HFFc6 (cell line): ENCODE results near the gene AVP. TPM values are rescaled to one million over a fixed set of nuclear protein-coding genes. Genes with fewer than 3 reads are reported as not detected.

Experiments used
- DNase-seq: peaks from one replicate; pipeline ENCODE4 v3.0.0-alpha.2; 2018
- H3K27ac Mint-ChIP-seq: 2 replicates; pipeline ENCODE4 v1.8.0; 2020; ENCODE audit warnings: mild to moderate bottlenecking, mixed read lengths
- H3K27me3 Mint-ChIP-seq: 2 replicates; pipeline ENCODE4 v1.8.0; 2021; ENCODE audit warnings: mild to moderate bottlenecking, moderate library complexity, mixed read lengths; ENCODE audit not compliant: insufficient read depth
- H3K36me3 Mint-ChIP-seq: 2 replicates; pipeline ENCODE4 v1.8.0; 2021; ENCODE audit warnings: low read depth, mixed read lengths
- H3K4me1 Mint-ChIP-seq: 2 replicates; pipeline ENCODE4 v1.8.0; 2020; ENCODE audit warnings: low read depth, mixed read lengths
- H3K4me3 Mint-ChIP-seq: 2 replicates; pipeline ENCODE4 v1.8.0; 2020; ENCODE audit warnings: mild to moderate bottlenecking, moderate library complexity, mixed read lengths
- H3K9me3 Mint-ChIP-seq: 2 replicates; pipeline ENCODE4 v1.8.0; 2020; ENCODE audit warnings: mild to moderate bottlenecking, mixed read lengths
- total RNA-seq, 6 experiments: library from RNA; stranded (reverse); fragmentation: NEBNext Ultra II Directional; extraction: Animal tissue kit (Norgen Biotek cat#: 25700); gene quantifications; 2 replicates in 1 of 6; 3 replicates in 5 of 6; pipeline ENCODE4 v1.2.3, GENCODE V29; 2021
- TF ChIP-seq, protein P1 (sequence below): fragments of 200-600 bp; sonication (generic); IDR thresholded peaks from 2 replicates; pipeline ENCODE4 v1.5.0; 2021; ENCODE audit warnings: antibody characterized with exemption, mild to moderate bottlenecking

The AVP gene
- total RNA-seq, 6 experiments from 2014 or later = not detected

DNA sequence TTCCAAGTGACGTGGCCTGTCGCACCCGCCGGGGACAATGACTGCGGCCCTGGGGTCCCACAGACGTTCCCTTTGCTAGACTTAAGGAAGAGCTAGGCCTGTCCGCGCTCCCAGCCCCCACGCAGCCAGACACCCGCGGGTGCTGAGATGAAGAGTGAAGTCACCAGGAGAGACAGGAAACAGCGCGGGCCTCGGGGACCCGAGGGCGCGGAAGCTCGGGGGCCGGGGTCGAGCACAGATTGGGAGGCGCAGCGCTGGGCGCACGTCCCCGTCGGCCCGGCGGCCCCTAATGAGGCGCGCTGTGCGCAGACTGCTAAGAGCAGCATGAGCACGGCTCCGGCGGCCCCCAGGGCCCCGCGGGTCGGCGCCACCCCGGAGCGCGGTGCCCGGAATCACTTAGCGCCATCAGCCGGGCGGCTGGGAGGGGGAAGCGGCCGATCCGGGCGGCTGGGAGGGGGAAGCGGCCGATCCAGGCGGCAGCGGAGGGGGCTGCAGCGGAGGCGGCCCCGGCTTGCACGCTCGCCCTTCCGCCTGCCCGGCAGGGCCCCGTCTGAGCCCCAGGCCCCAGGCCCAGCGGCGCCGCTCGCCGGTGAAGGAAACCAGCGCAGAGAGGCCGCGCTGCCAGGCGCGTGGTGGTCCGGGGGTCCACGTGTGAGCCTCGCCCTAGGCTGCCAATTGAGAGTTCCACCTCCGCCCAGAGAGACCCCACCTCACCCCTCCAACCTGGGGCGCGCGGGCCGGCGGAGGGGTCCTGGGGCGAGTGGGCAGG, 8.3 kb upstream of the AVP start:
- TF ChIP-seq, protein P1, sequence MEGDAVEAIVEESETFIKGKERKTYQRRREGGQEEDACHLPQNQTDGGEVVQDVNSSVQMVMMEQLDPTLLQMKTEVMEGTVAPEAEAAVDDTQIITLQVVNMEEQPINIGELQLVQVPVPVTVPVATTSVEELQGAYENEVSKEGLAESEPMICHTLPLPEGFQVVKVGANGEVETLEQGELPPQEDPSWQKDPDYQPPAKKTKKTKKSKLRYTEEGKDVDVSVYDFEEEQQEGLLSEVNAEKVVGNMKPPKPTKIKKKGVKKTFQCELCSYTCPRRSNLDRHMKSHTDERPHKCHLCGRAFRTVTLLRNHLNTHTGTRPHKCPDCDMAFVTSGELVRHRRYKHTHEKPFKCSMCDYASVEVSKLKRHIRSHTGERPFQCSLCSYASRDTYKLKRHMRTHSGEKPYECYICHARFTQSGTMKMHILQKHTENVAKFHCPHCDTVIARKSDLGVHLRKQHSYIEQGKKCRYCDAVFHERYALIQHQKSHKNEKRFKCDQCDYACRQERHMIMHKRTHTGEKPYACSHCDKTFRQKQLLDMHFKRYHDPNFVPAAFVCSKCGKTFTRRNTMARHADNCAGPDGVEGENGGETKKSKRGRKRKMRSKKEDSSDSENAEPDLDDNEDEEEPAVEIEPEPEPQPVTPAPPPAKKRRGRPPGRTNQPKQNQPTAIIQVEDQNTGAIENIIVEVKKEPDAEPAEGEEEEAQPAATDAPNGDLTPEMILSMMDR = no peak
- Mint-ChIP-seq H3K4me3 (peak overlapping the region; percentile 74), H3K27me3 (peaks cover 32% of the 10 kb centered on the region), H3K36me3 (no peaks in the 10 kb centered on the region), H3K9me3 (no peaks in the 10 kb centered on the region), H3K27ac (no peak overlapping the region), H3K4me1 (peaks cover 5% of the 10 kb centered on the region; the same call in 1 of the 2 replicates)
- no peak for DNase-seq

DNA sequence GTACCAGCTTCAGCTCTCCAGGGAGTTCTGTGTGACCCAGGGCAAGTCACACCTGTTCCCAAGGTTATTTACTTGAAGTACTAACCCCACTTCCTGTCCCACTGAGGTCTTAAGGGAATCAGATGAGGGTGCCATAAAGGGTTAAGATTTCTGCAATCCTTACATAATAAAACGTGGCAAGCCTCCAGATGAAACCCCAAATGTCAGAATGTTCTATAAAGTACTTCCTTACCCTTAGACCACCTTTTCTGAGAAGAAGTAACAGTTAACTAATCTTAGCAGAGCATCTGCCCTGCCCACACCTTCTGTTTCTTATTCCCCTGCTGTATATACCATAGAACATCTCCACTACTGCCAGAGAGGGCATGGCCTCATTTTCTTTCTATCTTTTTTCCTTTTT, 6.0 kb upstream of the AVP start:
- no peaks in the 10 kb centered on the region for H3K36me3 Mint-ChIP-seq

GRCh38 chr20:3088031-3088430, 3.5 kb upstream of the AVP start:
- no peak for DNase-seq
- peaks cover 5% of the 10 kb centered on the region; the same call in 1 of the 2 replicates for H3K4me1 Mint-ChIP-seq
- TF ChIP-seq, protein P1 = no peak
- no peak overlapping the region for H3K4me3 Mint-ChIP-seq
- H3K27ac Mint-ChIP-seq = no peak overlapping the region
- H3K9me3 Mint-ChIP-seq = no peaks in the 10 kb centered on the region
- H3K27me3 Mint-ChIP-seq = peaks cover 37% of the 10 kb centered on the region
- no peaks in the 10 kb centered on the region for H3K36me3 Mint-ChIP-seq

More for the DNA sequence above, 6.0 kb upstream of the AVP start:
- Mint-ChIP-seq H3K9me3 (no peaks in the 10 kb centered on the region), H3K27ac (no peak overlapping the region), H3K4me3 (no peak overlapping the region), H3K4me1 (peaks cover 5% of the 10 kb centered on the region; the same call in 1 of the 2 replicates), H3K27me3 (peaks cover 29% of the 10 kb centered on the region)
- TF ChIP-seq, protein P1 = no peak
- no peak for DNase-seq

- DNase-seq = no peak
- Mint-ChIP-seq H3K27ac (no peak overlapping the region), H3K36me3 (no peaks in the 10 kb centered on the region), H3K27me3 (peaks cover 44% of the 10 kb centered on the region), H3K9me3 (no peaks in the 10 kb centered on the region), H3K4me1 (peaks cover 5% of the 10 kb centered on the region; the same call in 1 of the 2 replicates), H3K4me3 (no peak overlapping the region)
- TF ChIP-seq, protein P1 = no peak
These were observed 1.1 kb upstream of the AVP start for GRCh38 chr20:3085571-3086072.

GRCh38 chr20:3084986-3085360, 449 bp upstream of the AVP start:
- DNase-seq = no peak
- Mint-ChIP-seq H3K9me3 (no peaks in the 10 kb centered on the region), H3K27ac (no peak overlapping the region), H3K36me3 (no peaks in the 10 kb centered on the region), H3K4me1 (peaks cover 5% of the 10 kb centered on the region; the same call in 1 of the 2 replicates), H3K4me3 (no peak overlapping the region), H3K27me3 (peaks cover 42% of the 10 kb centered on the region)
- TF ChIP-seq, protein P1 = no peak
